HG02798 (cell line): ENCODE measurements around the gene NRARP.

Experiments
- ATAC-seq: cut with Tn5 transposase; IDR thresholded peaks from one replicate; pipeline ENCODE4 v1.9.1; 2021; ENCODE audit warnings: mild to moderate bottlenecking; ENCODE audit not compliant: unreplicated experiment, poor library complexity

Gene NRARP

GRCh38 chr9:137323531-137324331 lies 21.7 kb upstream of the NRARP start:
- ATAC-seq = no peak

DNA sequence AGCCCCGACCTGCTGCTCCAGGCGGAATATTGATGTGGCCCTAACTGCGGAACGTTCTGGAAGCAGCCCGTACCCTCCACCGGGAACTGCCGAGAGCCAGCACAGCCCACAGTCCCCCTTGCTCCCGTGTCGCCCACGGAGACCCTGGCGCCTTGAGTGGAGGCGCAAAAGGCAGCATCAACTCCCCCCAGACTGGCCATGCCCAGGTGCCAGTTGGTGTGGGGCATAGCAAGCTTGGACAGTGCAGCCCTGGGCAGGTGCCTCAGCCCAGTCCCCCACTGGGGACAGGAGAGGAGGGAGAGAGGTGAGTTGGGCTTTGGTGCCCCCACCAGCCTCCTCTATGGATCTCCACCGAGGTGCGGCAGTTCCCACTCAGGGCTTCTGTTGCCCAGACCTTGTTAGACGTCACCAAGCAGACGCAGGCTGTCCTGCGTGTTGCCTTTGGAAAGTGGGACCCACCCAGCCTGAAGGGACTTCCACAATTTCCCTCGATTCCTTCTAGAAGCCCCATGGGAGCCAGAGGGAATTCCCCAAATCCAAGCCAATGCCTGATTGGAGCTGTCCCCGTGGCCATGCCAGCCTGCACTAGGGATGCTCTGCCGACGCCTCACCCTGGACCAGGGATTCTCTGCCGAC lies 19.8 kb upstream of the NRARP start:
- ATAC-seq = no peak

- no peak for ATAC-seq
Measured at GRCh38 chr9:137320555-137321384, 18.7 kb upstream of the NRARP start.

DNA sequence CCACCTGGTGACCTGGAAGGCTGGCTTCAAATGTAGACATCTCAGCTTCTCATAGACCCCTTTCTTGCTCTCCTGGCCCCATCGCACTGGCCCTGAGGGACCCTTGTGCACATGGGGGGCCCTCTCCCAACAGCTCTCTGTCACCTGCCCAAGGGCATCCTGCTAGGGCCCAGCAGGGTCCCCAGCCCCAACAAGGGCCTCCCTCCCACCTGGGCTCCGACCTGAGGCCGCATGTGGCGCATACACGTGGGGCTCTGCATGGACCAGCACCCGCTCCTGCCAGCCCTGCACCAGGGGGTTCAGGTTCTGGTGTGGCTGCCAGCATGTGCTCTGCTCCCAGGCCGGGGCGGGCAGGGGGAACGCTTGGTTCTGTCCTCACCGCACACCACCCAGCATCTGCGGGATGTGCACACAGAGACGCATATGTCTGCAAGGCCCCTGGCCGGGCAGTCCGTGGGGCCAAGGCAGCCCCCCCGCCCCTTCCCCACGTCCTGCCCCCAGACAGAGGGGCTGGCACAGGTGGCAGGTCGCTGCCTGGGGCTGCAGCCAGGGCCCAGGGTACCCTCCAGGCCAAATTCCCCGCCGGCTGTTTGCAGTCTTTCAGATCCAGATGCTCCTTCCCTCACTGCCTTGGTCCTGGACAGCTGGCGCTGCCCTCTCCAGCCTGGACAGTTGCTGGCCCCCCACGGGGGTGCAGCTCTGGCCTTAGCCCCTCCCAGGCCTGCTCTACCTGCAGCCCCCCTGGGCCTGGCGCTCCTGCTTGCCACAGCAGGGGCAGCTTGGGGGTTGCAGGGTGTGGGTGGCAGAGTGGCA lies 17.9 kb upstream of the NRARP start:
- no peak for ATAC-seq

DNA sequence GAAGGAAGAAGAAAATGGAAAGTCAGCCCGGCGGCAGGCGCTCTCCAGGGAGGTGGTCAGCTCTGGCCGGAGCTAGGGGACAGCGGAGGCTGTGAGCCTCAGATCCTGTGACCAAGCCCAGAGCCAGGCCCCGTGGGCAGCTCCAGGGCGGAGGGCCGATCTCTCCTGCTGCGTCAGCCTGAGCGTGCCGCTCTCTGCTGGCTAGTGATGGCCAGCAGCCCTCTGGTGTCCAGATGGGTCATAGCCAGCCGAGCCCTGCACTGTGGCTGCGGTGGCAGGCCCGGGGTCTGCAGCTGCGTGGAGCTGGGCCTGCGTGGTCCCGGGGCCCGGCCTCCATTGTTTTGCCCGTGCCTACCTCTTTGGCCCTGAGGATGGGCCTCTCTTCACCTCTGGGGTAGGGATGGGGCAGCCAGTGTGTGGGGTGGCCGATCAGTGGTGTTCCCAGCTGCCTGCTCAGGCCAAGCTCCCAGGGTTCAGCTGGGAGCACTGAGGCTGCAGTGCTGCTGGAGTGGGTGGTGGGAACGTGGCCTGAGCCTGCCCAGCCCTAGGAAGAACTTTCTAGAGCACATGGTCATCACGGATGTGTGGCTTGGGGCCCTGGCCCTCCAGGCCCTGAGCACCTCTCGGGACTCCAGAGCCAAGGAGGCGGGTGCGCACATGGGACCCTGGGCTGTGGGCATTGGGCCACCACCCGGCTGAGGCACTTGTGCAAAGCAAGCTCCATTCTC lies 17.1 kb upstream of the NRARP start:
- no peak for ATAC-seq

GRCh38 chr9:137318602-137319001 lies 16.5 kb upstream of the NRARP start:
- no peak for ATAC-seq

GRCh38 chr9:137317718-137318511 lies 15.8 kb upstream of the NRARP start:
- ATAC-seq = no peak

DNA sequence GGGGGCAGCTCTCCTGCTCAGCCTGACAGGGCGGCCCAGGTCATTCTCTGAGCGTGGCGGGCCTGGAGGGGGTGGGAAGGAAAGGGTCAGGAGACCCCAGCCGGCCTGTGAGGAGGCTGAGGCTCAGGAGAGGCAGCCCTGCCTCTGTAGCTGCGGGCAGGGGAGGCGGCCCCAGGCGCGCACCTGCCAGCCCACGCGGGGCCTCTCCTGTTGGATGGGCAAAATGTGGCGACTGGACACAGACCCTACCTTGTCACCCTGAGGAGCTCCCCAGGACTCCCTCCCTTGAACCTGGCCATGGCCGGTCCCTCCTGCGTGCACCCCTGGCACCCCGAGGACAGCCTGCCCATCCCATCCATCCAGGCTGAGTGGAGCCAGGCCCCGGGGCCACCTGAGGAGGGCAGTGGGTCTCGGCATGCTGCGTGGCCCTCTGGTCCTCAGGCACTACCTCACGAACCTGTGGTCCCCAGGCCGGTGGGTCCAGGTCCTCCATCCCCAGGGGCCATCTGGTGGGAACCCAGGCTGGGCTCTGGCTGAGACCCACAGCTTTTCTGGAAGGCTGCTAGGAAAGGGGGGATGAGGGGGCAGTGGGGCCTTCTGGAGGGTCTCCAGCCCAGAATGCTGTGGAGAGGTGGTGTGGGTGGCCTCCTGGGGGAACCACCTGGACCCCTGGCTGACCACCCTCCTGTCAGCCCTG lies 15.1 kb upstream of the NRARP start:
- no peak for ATAC-seq

- ATAC-seq = no peak
Measured at GRCh38 chr9:137316012-137316981, 14.2 kb upstream of the NRARP start.

GRCh38 chr9:137315581-137316011 lies 13.5 kb upstream of the NRARP start:
- ATAC-seq = no peak

DNA sequence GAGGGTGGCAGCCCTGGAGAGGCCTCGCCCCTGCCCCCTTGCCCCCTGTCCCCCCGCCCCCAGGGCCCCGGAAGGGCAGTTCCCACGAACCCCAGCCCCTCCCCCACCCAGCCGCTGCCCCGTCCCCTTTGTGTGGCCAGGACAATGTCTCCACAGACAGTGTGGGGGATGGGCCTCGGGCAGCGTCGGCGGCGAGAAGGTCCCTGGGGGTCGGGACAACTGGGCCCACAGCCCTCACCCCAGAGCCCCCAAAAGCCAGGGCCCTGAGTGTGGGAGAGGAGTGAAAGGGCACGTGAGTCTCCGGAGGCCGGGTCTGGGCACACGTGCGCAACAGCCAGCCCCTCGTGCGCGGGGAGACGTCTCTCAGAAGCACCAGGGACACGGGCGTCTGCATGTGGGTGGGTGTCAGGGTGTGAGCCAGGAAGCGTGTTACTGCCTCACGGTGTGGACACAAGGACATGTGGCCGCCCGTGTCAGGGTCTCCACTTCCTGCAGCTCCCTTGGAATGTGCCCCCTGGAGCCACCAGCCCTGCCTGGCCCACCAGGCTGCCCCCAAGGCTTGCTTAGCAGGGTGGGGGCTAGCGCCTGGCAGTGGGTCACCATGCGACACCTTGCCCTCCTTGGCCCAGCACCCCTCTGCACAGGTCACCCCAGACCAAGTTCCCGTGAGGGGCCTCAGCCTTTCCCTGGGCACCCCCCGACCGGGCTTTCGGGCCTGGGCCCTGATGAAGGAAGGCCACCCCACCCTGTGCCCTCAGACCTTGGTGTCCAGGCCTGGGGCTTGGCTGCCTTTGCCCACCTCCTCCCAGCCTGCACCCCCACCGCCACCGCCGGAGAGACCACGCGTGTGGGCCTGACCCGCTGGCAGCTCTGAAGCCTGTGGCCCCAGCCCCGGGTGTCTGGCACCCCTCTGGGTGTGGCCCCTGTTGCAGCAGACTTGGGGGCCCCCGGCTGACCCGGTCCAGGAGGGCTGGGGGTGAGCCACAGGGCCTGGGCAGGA lies 12.8 kb upstream of the NRARP start:
- ATAC-seq = no peak

DNA sequence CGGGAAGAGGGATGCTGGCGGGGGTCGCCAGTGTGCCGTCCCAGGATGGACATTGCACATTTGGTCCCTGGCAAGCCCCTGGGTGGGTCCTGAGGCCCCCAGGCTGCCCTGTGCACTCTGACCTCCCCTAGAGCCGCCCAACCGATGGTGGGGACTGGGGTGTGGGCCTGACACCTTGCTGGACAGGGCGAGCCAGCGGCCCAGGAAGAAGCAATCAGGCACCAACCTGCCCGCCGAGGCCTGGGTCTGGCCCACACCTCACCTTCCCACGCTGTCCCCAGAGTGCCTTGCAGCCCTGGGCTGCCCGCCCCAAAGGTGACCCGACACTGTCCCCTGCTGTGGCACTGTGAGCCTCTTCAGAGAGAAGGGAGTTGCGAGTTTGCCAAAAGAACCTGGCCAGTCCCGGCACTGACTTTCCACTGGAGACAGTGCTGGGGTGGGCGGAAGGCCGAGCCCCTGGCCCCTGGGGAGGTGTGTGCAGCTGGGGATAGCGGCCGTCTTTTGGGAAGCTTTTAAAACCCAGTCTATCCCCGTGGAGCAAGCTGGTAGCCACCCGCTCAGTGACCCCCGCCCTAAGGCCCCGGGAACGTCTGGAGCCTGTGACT lies 12.0 kb upstream of the NRARP start:
- ATAC-seq = no peak

GRCh38 chr9:137313326-137313936 lies 11.4 kb upstream of the NRARP start:
- ATAC-seq = no peak

DNA sequence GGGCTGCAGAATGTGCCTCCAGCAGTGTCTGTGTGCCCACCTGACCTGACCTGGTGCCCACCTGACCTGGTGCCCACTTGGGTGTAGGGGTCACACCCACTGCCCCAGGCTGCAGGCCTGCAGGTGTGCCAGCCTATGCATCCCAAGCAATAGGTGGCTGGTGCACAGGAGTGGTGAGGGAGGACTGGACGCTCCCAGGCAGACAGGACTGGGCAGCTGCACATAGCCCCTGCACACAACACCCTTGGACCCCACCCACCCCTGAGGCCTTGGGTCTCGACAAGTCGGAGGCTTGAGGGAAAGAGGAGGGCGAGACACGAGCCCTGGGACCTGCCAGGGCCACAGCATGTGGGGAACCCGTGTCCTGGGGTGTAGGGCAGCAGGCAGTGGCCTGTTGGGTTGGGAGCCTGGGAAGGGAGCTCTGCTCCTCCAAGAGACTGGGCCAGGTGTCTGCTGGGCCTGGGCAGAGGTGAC lies 10.8 kb upstream of the NRARP start:
- no peak for ATAC-seq
